Loucy (cell line): ENCODE data around the gene MAP6.

Experiments used
- H2AFZ ChIP-seq: fragments of 200-600 bp; sonication (generic); 2 replicates; pipeline ENCODE4 v1.6.0; 2016; ENCODE audit warnings: antibody characterized with exemption, mild to moderate bottlenecking, low read length, moderate library complexity
- H3F3A ChIP-seq: fragments of 200-600 bp; 2 replicates; pipeline ENCODE4 v1.6.0; 2016; ENCODE audit warnings: antibody characterized with exemption, low read depth, mild to moderate bottlenecking
- H3K27me3 ChIP-seq: fragments of 200-600 bp; sonication (generic); 2 replicates; pipeline ENCODE4 v1.6.1; 2014; ENCODE audit warnings: low read length, mild to moderate bottlenecking; ENCODE audit not compliant: insufficient read depth, poor library complexity, severe bottlenecking
- H3K36me3 ChIP-seq: fragments of 200-600 bp; sonication (generic); 2 replicates; pipeline ENCODE4 v1.6.1; 2016; ENCODE audit warnings: low read length; ENCODE audit not compliant: insufficient read depth
- H3K4me1 ChIP-seq: fragments of 200-600 bp; sonication (generic); 2 replicates; pipeline ENCODE4 v1.5.1; 2014; ENCODE audit warnings: low read length, mild to moderate bottlenecking; ENCODE audit not compliant: insufficient read depth, poor library complexity, severe bottlenecking
- H3K4me2 ChIP-seq: fragments of 200-600 bp; sonication (generic); 2 replicates; pipeline ENCODE4 v1.6.0; 2014; ENCODE audit warnings: antibody characterized with exemption, low read length, low read depth, mild to moderate bottlenecking; ENCODE audit not compliant: poor library complexity, severe bottlenecking
- H3K4me3 ChIP-seq: fragments of 200-600 bp; sonication (generic); 2 replicates; pipeline ENCODE4 v1.5.1; 2014; ENCODE audit warnings: low read length, mild to moderate bottlenecking, mixed read lengths; ENCODE audit not compliant: poor library complexity, severe bottlenecking
- H3K79me2 ChIP-seq: fragments of 200-600 bp; sonication (generic); 2 replicates; pipeline ENCODE4 v1.6.1; 2014; ENCODE audit warnings: low read length; ENCODE audit not compliant: insufficient read depth
- H3K9ac ChIP-seq: fragments of 200-600 bp; sonication (generic); 2 replicates; pipeline ENCODE4 v1.6.0; 2014; ENCODE audit warnings: mild to moderate bottlenecking, low read depth, low read length, moderate library complexity; ENCODE audit not compliant: poor library complexity, severe bottlenecking
- H3K9me2 ChIP-seq: fragments of 200-600 bp; sonication (generic); replicated peaks from 2 replicates; pipeline ENCODE4 v1.6.1; 2016; ENCODE audit warnings: low read depth, low read length, mixed read lengths
- H3K9me3 ChIP-seq: fragments of 200-600 bp; sonication (generic); 2 replicates; pipeline ENCODE4 v1.6.1; 2014; ENCODE audit warnings: mild to moderate bottlenecking, antibody characterized with exemption, low read length, low read depth; ENCODE audit not compliant: insufficient read depth
- H4K20me1 ChIP-seq: fragments of 200-600 bp; sonication (generic); 2 replicates; pipeline ENCODE4 v1.6.0; 2014; ENCODE audit warnings: antibody characterized with exemption, low read length, mild to moderate bottlenecking; ENCODE audit not compliant: insufficient read depth, poor library complexity, severe bottlenecking
- EZH2phosphoT487 ChIP-seq: fragments of 200-600 bp; IDR thresholded peaks from 2 replicates; pipeline ENCODE4 v1.6.1; 2018; ENCODE audit warnings: antibody characterized with exemption, mild to moderate bottlenecking, moderate library complexity, borderline replicate concordance
- TF ChIP-seq, protein P1 (sequence below): fragments of 200-600 bp; sonication (generic); conservative IDR thresholded peaks from 2 replicates; pipeline ENCODE4 v1.5.1; 2014; ENCODE audit warnings: mild to moderate bottlenecking, antibody characterized with exemption, low read length

The MAP6 gene

DNA sequence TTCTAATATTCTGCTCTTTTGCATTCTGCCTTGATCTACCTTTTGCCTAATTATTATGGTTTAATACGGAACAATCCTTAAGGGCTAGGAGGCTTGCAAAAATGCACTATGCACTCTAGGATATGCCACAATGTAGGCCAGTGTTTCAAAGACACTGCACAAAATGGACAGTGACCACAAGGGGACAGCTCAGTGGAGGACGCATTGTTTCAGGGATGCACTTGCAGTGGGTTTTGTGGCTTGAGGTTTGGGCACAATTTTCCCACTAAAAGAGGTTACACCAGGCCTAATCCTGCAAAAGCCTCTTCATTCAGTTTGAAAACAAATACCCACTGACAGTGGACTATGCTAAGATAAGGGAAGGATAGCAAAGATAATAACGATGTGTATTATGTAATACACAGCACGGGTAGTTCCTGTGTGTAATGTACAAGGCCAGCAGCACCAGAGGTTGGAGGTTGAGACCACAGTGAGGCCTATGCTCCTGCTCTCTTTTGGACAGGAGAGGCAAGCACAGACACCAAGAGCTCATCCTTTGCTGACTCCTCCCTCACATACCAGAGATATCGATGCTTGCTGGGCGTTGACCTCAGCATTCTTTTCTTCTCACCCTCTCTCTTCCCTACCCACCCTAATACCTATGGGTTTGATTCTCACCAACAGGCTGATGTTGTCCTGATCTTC lies 12.7 kb downstream of the MAP6 start:
- no peaks in the 10 kb centered on the region for H3K27me3 ChIP-seq
- no peak overlapping the region for H3K4me2 ChIP-seq
- no peak overlapping the region for H2AFZ ChIP-seq

DNA sequence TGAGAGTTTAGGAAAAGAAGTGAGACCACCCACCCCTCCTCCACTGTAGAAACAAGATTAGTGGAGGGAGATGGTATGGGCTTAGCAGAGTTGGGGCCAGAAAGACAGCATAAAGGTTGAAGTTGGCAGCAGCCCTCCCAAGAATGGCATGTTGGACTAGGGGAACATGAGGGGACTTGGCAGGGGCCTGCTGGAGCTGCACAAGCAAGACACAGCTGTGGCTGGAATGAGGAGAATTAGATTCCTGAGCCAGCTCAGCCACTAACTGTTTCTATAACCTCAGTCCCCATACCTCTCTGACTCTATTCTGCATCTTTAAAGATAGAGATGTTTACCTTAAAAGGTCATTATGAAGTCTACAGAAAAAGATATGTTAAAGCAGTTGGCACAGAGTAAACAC lies 13.2 kb downstream of the MAP6 start:
- Histone ChIP-seq H3K9me3 (no peaks in the 10 kb centered on the region), H3K9me2 (no peaks in the 10 kb centered on the region), H3K36me3 (no peaks in the 10 kb centered on the region), H3K79me2 (no peaks in the 10 kb centered on the region), H3K4me1 (peaks cover 5% of the 10 kb centered on the region), H3F3A (no peaks in the 10 kb centered on the region), H3K9ac (no peak overlapping the region), H4K20me1 (no peaks in the 10 kb centered on the region), H3K4me3 (no peak overlapping the region), H3K4me2 (no peak overlapping the region), H2AFZ (no peak overlapping the region), H3K27me3 (no peaks in the 10 kb centered on the region)
- no peak for TF ChIP-seq EZH2phosphoT487
- TF ChIP-seq, protein P1, sequence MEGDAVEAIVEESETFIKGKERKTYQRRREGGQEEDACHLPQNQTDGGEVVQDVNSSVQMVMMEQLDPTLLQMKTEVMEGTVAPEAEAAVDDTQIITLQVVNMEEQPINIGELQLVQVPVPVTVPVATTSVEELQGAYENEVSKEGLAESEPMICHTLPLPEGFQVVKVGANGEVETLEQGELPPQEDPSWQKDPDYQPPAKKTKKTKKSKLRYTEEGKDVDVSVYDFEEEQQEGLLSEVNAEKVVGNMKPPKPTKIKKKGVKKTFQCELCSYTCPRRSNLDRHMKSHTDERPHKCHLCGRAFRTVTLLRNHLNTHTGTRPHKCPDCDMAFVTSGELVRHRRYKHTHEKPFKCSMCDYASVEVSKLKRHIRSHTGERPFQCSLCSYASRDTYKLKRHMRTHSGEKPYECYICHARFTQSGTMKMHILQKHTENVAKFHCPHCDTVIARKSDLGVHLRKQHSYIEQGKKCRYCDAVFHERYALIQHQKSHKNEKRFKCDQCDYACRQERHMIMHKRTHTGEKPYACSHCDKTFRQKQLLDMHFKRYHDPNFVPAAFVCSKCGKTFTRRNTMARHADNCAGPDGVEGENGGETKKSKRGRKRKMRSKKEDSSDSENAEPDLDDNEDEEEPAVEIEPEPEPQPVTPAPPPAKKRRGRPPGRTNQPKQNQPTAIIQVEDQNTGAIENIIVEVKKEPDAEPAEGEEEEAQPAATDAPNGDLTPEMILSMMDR, result no peak

More for the DNA sequence above, 12.7 kb downstream of the MAP6 start:
- Histone ChIP-seq H4K20me1 (no peaks in the 10 kb centered on the region), H3F3A (no peaks in the 10 kb centered on the region), H3K4me3 (no peak overlapping the region), H3K9me3 (no peaks in the 10 kb centered on the region), H3K79me2 (no peaks in the 10 kb centered on the region), H3K9me2 (no peaks in the 10 kb centered on the region), H3K36me3 (no peaks in the 10 kb centered on the region), H3K4me1 (peaks cover 5% of the 10 kb centered on the region), H3K9ac (no peak overlapping the region)
- no peak for TF ChIP-seq EZH2phosphoT487
- TF ChIP-seq, protein P1, result no peak

DNA sequence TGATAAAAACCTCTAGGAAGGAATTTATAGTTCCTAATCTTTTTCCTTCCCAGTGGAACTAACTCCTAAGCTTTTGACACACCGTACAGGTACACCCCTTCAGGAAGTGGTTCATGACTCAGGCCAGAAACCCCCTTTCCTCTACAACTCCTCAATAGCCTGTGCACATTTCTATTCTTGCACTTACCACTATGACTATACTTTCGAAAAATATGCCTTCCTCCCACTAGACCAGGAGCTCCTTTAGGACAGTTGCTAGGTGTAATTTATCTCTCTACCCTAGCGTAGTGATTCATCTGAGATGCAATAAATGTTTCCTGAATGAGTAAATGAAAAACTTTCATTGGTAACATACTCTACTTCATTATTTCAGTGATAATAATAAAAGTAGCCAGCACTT lies 14.5 kb downstream of the MAP6 start:
- Histone ChIP-seq H4K20me1 (no peaks in the 10 kb centered on the region), H3K79me2 (no peaks in the 10 kb centered on the region), H3K27me3 (no peaks in the 10 kb centered on the region), H3F3A (no peaks in the 10 kb centered on the region), H3K9me3 (no peaks in the 10 kb centered on the region), H3K4me3 (no peak overlapping the region), H3K4me2 (no peak overlapping the region), H3K9ac (no peak overlapping the region), H3K4me1 (peaks cover 5% of the 10 kb centered on the region), H2AFZ (no peak overlapping the region), H3K9me2 (no peaks in the 10 kb centered on the region), H3K36me3 (no peaks in the 10 kb centered on the region)
- TF ChIP-seq, protein P1, result no peak
- no peak for TF ChIP-seq EZH2phosphoT487
